A673 (cell line): Measurements from ENCODE around the gene EFNA2. TPM values are rescaled to one million over a fixed set of nuclear protein-coding genes. Genes with fewer than 3 reads are reported as not detected.

ENCODE experiments used
- BruUV-seq: library from RNA; stranded (reverse); fragments of 400-500 nt; replicated peaks from 2 replicates; lab custom pipeline; 2021; lab: Mats Ljungman, UMichigan
- CTCF ChIA-PET: fragments of 300-600 bp; sonication (Branson Sonifier 250); formaldehyde crosslinking; loops from one replicate; lab custom pipeline; 2022; ENCODE audit warnings: antibody characterized with exemption; lab: Charles Lee
- POLR2A ChIA-PET: fragments of 300-600 bp; sonication (Branson Sonifier 250); formaldehyde crosslinking; loops from one replicate; lab custom pipeline; 2022; ENCODE audit warnings: antibody characterized with exemption; ENCODE audit not compliant: low non-redundant PET; lab: Charles Lee
- DNase-seq: peaks from one replicate; pipeline ENCODE4 v3.0.0-alpha.2; 2015; ENCODE audit warnings: low spot score
- H3K27ac ChIP-seq: fragments of 200-600 bp; sonication (generic); 2 replicates; pipeline ENCODE4 v1.5.1; 2016; ENCODE audit warnings: mixed run types, low read depth, mild to moderate bottlenecking, mixed read lengths, antibody characterized with exemption, low read length; ENCODE audit not compliant: poor library complexity, severe bottlenecking
- H3K27me3 ChIP-seq: fragments of 200-600 bp; sonication (generic); replicated peaks from 2 replicates; pipeline ENCODE4 v1.6.1; 2017; ENCODE audit warnings: mixed run types, low read depth, mild to moderate bottlenecking, mixed read lengths, antibody characterized with exemption, low read length; ENCODE audit not compliant: insufficient read depth, poor library complexity
- H3K36me3 ChIP-seq: fragments of 200-600 bp; sonication (generic); 2 replicates; pipeline ENCODE4 v1.6.1; 2016; ENCODE audit warnings: mixed run types, mild to moderate bottlenecking, mixed read lengths, antibody characterized with exemption, low read length; ENCODE audit not compliant: insufficient read depth, poor library complexity, severe bottlenecking
- H3K4me1 ChIP-seq: fragments of 200-600 bp; sonication (generic); 2 replicates; pipeline ENCODE4 v1.6.1; 2017; ENCODE audit warnings: mixed run types, mild to moderate bottlenecking, mixed read lengths, antibody characterized with exemption, low read length; ENCODE audit not compliant: insufficient read depth, poor library complexity, severe bottlenecking
- H3K4me3 ChIP-seq: fragments of 200-600 bp; sonication (generic); 2 replicates; pipeline ENCODE4 v1.5.1; 2016; ENCODE audit warnings: low read depth, mixed run types, mild to moderate bottlenecking, mixed read lengths, low read length; ENCODE audit not compliant: poor library complexity, severe bottlenecking
- H3K9me3 ChIP-seq: fragments of 200-600 bp; sonication (generic); 2 replicates; pipeline ENCODE4 v1.6.1; 2016; ENCODE audit warnings: mixed run types, low read depth, mild to moderate bottlenecking, mixed read lengths, antibody characterized with exemption, low read length; ENCODE audit not compliant: poor library complexity, severe bottlenecking
- EZH2 ChIP-seq: fragments of 200-600 bp; sonication (generic); IDR thresholded peaks from 2 replicates; pipeline ENCODE4 v1.6.1; 2017; ENCODE audit warnings: borderline replicate concordance, low read depth, mild to moderate bottlenecking, mixed read lengths, antibody characterized with exemption, low read length; ENCODE audit not compliant: poor library complexity, severe bottlenecking
- intact Hi-C: fragments of 100-400 bp; cut with micrococcal nuclease; formaldehyde crosslinking; loops from one replicate; pipeline ENCODE4 v1.10.0; 2022; ENCODE audit not compliant: unreplicated experiment
- total RNA-seq: library from RNA; stranded (reverse); gene quantifications from 2 replicates; pipeline ENCODE4 v1.2.3, GENCODE V29; 2021
- TF ChIP-seq, protein P1 (sequence below): fragments of 300-800, 200-600 bp; sonication (generic); conservative IDR thresholded peaks from 2 replicates; pipeline ENCODE4 v1.5.1; 2017; ENCODE audit warnings: low read depth, mild to moderate bottlenecking, antibody characterized with exemption, low read length, moderate library complexity, mixed read lengths

EFNA2 gene
- total RNA-seq, 1 experiment from 2014 or later = 0.64 TPM

DNA sequence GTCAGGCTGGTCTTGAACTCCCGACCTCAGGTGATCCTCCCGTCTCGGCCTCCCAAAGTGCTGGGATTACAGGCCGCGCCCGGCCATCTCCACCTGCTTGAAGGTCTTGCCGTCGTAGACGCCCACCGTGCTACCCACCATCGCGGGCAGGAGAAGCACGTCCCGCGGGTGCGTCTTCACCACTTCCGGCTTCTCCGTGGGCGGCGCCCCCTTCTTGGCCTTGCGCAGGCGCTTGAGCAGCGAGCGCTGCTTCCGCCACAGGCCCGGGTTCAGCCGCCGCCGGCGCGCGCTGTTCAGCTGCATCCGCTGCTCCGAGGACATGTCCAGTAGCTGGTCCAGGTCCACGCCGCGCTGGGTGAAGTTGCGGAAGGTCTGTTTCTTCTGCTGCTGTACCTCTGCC, 21.6 kb downstream of the EFNA2 start:
- BruUV-seq = no TSS peak
- Histone ChIP-seq H3K4me3 (no peak overlapping the region), H3K9me3 (no peaks in the 10 kb centered on the region), H3K27me3 (no peaks in the 10 kb centered on the region), H3K27ac (no peak overlapping the region), H3K4me1 (no peaks in the 10 kb centered on the region), H3K36me3 (no peaks in the 10 kb centered on the region)
- intact Hi-C loops = no loop called here
- ChIA-PET POLR2A (no interaction called here), CTCF (no interaction called here)
- no peak for TF ChIP-seq EZH2
- TF ChIP-seq, protein P1, sequence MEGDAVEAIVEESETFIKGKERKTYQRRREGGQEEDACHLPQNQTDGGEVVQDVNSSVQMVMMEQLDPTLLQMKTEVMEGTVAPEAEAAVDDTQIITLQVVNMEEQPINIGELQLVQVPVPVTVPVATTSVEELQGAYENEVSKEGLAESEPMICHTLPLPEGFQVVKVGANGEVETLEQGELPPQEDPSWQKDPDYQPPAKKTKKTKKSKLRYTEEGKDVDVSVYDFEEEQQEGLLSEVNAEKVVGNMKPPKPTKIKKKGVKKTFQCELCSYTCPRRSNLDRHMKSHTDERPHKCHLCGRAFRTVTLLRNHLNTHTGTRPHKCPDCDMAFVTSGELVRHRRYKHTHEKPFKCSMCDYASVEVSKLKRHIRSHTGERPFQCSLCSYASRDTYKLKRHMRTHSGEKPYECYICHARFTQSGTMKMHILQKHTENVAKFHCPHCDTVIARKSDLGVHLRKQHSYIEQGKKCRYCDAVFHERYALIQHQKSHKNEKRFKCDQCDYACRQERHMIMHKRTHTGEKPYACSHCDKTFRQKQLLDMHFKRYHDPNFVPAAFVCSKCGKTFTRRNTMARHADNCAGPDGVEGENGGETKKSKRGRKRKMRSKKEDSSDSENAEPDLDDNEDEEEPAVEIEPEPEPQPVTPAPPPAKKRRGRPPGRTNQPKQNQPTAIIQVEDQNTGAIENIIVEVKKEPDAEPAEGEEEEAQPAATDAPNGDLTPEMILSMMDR = no peak
- no peak for DNase-seq

DNA sequence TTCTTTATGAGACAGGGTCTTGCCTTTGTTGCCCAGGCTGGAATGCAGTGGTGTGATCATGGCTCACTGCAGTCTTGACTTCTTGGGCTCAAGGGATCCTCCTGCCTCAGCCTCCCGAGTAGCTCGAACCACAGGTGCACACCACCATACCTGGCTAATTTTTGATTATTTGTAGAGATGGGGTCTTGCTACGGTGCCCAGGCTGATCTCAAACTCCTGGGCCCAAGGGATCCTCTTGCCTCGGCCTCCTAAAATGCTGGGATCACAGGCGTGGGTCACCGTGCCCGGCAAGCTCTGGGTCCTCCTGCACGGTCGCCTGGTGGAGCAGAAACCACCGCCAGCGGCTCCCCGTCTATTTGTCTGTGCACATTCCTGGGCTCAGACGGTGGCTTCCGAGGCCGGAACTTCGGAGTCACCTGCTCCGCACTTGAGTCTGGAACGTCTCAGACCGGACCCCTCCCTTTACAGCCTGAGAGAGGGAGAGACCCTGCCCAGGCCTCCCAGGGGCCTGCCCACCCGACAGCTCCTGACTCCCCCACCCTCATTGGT, 22.2 kb downstream of the EFNA2 start:
- no peaks in the 10 kb centered on the region for H3K9me3 ChIP-seq
- no peaks in the 10 kb centered on the region for H3K4me1 ChIP-seq
- TF ChIP-seq EZH2 = no peak
- TF ChIP-seq, protein P1 = no peak
- no peak for DNase-seq
- H3K27ac ChIP-seq = no peak overlapping the region
- no peaks in the 10 kb centered on the region for H3K36me3 ChIP-seq
- no TSS peak for BruUV-seq
- no peaks in the 10 kb centered on the region for H3K27me3 ChIP-seq
- intact Hi-C loops = no loop called here
- ChIA-PET CTCF (no interaction called here), POLR2A (no interaction called here)
- no peak overlapping the region for H3K4me3 ChIP-seq

DNA sequence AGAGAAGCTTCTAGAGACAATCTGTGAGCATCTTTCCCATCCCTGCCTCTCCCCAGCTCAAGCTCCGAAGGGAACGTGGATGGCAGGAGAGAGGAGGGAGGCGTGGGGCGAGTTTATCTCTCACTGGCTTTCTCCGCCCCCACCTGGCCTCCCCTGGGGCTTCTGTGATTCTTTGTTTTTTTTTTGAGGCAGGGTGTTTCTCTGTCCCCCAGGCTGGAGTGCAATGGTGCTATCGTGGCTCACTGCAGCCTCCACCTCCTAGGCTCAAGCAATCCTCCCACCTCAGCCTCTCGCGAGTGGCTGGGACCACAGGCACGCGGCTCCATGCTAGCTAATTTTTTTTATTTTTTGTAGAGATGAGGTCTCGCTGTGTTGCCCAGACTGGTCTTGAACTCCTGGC, 23.0 kb downstream of the EFNA2 start:
- no peaks in the 10 kb centered on the region for H3K36me3 ChIP-seq
- intact Hi-C loops = no loop called here
- ChIA-PET CTCF (no interaction called here), POLR2A (no interaction called here)
- TF ChIP-seq, protein P1 = no peak
- TF ChIP-seq EZH2 = no peak
- H3K4me3 ChIP-seq = no peak overlapping the region
- DNase-seq = no peak
- no peak overlapping the region for H3K27ac ChIP-seq
- BruUV-seq = no TSS peak
- H3K4me1 ChIP-seq = no peaks in the 10 kb centered on the region
- H3K27me3 ChIP-seq = no peaks in the 10 kb centered on the region
- no peaks in the 10 kb centered on the region for H3K9me3 ChIP-seq
